Neuronal stem cell (in vitro differentiated cells): ENCODE data around the gene AMFR.

ENCODE experiments used
- DNase-seq: peaks from one replicate; pipeline ENCODE4 v3.0.0-alpha.2; 2013; ENCODE audit warnings: low spot score
- H2AFZ ChIP-seq: one replicate; pipeline ENCODE4 v1.6.1; 2013; ENCODE audit warnings: mild to moderate bottlenecking, low read length, inconsistent platforms
- H2AK5ac ChIP-seq: 2 replicates; pipeline ENCODE4 v1.6.1; 2013; ENCODE audit warnings: low read depth, mild to moderate bottlenecking, inconsistent platforms, low read length, moderate library complexity, mixed read lengths
- H2BK120ac ChIP-seq: 2 replicates; pipeline ENCODE4 v1.6.1; 2013; ENCODE audit warnings: low read depth, mild to moderate bottlenecking, inconsistent platforms, low read length, moderate library complexity, mixed read lengths
- H2BK12ac ChIP-seq: one replicate; pipeline ENCODE4 v1.6.1; 2013; ENCODE audit warnings: low read length, inconsistent platforms
- H2BK15ac ChIP-seq: 2 replicates; pipeline ENCODE4 v1.6.1; 2013; ENCODE audit warnings: mild to moderate bottlenecking, low read length, inconsistent platforms, mixed read lengths
- H2BK5ac ChIP-seq: one replicate; pipeline ENCODE4 v1.6.1; 2013; ENCODE audit warnings: inconsistent platforms, mild to moderate bottlenecking, low read length, moderate library complexity
- H3K14ac ChIP-seq: one replicate; pipeline ENCODE4 v1.6.1; 2013; ENCODE audit warnings: low read length, inconsistent platforms
- H3K18ac ChIP-seq: 2 replicates; pipeline ENCODE4 v1.6.1; 2013; ENCODE audit warnings: low read length, inconsistent platforms
- H3K23ac ChIP-seq: 2 replicates; pipeline ENCODE4 v1.6.1; 2013; ENCODE audit warnings: low read depth, mild to moderate bottlenecking, mixed read lengths, low read length, inconsistent platforms; ENCODE audit not compliant: poor library complexity
- H3K27ac ChIP-seq: replicated peaks from 3 replicates; pipeline ENCODE4 v1.5.1; 2013; ENCODE audit warnings: low read length, inconsistent platforms
- H3K27me3 ChIP-seq, 3 experiments: 2 replicates each; pipeline ENCODE4 v1.6.1; 2013; ENCODE audit warnings: low read length in 3 of 3, mild to moderate bottlenecking in 2 of 3, inconsistent platforms in 1 of 3, low read depth in 1 of 3, mixed read lengths in 1 of 3, moderate library complexity in 1 of 3; ENCODE audit not compliant: control insufficient read depth in 3 of 3, insufficient read depth in 3 of 3
- H3K36me3 ChIP-seq, 2 donors: replicated peaks in 1 of 2; 2 replicates each; pipeline ENCODE4 v1.6.1; 2013; ENCODE audit warnings: low read length in 2 of 2; ENCODE audit not compliant: control insufficient read depth in 2 of 2, insufficient read depth in 2 of 2
- H3K4ac ChIP-seq: 2 replicates; pipeline ENCODE4 v1.6.1; 2013; ENCODE audit warnings: inconsistent platforms, mild to moderate bottlenecking, low read length, moderate library complexity
- H3K4me1 ChIP-seq, 2 donors: 1 replicate in 1 of 2; 2 replicates in 1 of 2; pipeline ENCODE4 v1.6.1; 2013; ENCODE audit warnings: low read length in 2 of 2, low read depth in 1 of 2; ENCODE audit not compliant: control insufficient read depth in 2 of 2, insufficient read depth in 1 of 2
- H3K4me2 ChIP-seq: one replicate; pipeline ENCODE4 v1.6.1; 2013; ENCODE audit warnings: mild to moderate bottlenecking, low read length, inconsistent platforms; ENCODE audit not compliant: insufficient read depth, poor library complexity, severe bottlenecking
- H3K4me3 ChIP-seq, 2 donors: 2 replicates each; pipeline ENCODE4 v1.5.1; 2013; ENCODE audit warnings: low read length in 2 of 2, mild to moderate bottlenecking in 2 of 2, inconsistent platforms in 1 of 2, moderate library complexity in 1 of 2
- H3K79me1 ChIP-seq: one replicate; pipeline ENCODE4 v1.6.1; 2013; ENCODE audit warnings: low read depth, mild to moderate bottlenecking, inconsistent platforms, low read length, moderate library complexity
- H3K9ac ChIP-seq: one replicate; pipeline ENCODE4 v1.6.1; 2013; ENCODE audit warnings: mild to moderate bottlenecking, low read depth, low read length, inconsistent platforms; ENCODE audit not compliant: poor library complexity
- H3K9me3 ChIP-seq, 2 donors: replicated peaks in 1 of 2; 2 replicates each; pipeline versions ENCODE3 to v1.6.1; 2013; ENCODE audit warnings: low read length in 2 of 2, mild to moderate bottlenecking in 2 of 2, inconsistent platforms in 1 of 2, low read depth in 1 of 2, mixed read lengths in 1 of 2, moderate library complexity in 1 of 2; ENCODE audit not compliant: control insufficient read depth in 2 of 2, insufficient read depth in 1 of 2
- H4K8ac ChIP-seq: one replicate; pipeline ENCODE4 v1.6.1; 2013; ENCODE audit warnings: low read depth, mild to moderate bottlenecking, inconsistent platforms, low read length, moderate library complexity
- H4K91ac ChIP-seq: one replicate; pipeline ENCODE4 v1.6.1; 2013; ENCODE audit warnings: low read length, low read depth, mild to moderate bottlenecking, inconsistent platforms; ENCODE audit not compliant: poor library complexity
- WGBS, 2 donors: extraction: QIAGEN DNeasy Blood & Tissue Kit; methylation state at CpG; one replicate each; pipeline ENCODE4 v1.1.7; 2013; ENCODE audit warnings: missing lambda C conversion rate in 2 of 2, mixed read lengths in 1 of 2; ENCODE audit not compliant: insufficient read length in 2 of 2, insufficient replicate concordance in 1 of 2; ENCODE audit errors: extremely low coverage in 2 of 2; 5-methylcytosine and 5-hydroxymethylcytosine counted together

The AMFR gene

DNA sequence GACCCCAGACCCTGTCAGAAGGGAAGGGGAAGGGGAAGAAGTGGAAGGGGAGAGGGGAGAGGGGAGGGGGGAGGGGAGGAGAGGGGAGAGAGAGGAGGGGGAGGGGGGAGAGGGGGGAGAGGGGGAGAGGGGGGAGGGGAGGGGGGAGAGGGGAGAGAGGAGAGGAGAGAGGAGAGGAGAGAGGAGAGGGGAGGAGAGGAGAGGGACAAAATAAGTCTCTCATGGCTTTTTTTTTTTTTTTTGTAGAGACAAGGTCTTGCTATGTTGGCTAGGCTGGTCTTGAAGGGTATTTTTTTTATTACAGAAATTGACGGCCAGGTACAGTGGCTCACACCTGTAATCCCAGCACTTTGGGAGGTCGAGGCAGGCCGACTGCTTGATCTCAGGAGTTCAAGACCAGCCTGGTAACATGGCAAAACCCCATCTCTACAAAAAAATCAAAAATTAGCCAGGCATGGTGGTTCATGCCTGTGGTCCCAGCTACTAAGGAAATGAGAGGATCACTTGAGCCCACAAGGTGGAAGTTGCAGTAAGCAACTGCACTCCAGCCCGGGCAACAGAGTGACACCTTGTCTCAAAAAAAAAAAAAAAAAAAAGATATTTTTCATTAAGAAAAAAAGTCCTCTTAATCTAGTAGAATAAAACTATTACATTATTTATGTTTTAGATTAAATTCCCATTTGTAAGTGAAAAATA is 19.2 kb downstream of the AMFR start:
- Histone ChIP-seq H3K36me3 (peaks cover 26 to 81% of the 10 kb centered on the region in 2 donors), H3K27ac (no peak overlapping the region), H3K9me3 (no peaks in the 10 kb centered on the region), H3K4me2 (no peak overlapping the region), H2BK12ac (no peak overlapping the region), H3K9ac (no peak overlapping the region), H2AK5ac (no peak overlapping the region), H3K14ac (no peak overlapping the region), H2BK120ac (no peak overlapping the region), H4K8ac (no peak overlapping the region), H3K4me1 (no peaks in the 10 kb centered on the region), H3K4me3 (no peak overlapping the region), H4K91ac (no peak overlapping the region), H3K18ac (no peak overlapping the region), H2BK15ac (no peak overlapping the region), H3K79me1 (no peaks in the 10 kb centered on the region), H3K27me3 (no peaks in the 10 kb centered on the region), H2AFZ (no peak overlapping the region), H2BK5ac (no peak overlapping the region), H3K23ac (no peak overlapping the region), H3K4ac (no peak overlapping the region)
- WGBS, 2 donors, result no CpG with 5 or more reads among the region's 4 CpGs
- no peak for DNase-seq

GRCh38 chr16:56401482-56401881 is 23.9 kb downstream of the AMFR start:
- H4K8ac ChIP-seq, result no peak overlapping the region
- no peak overlapping the region for H4K91ac ChIP-seq
- no peak overlapping the region for H2BK5ac ChIP-seq
- no peak overlapping the region for H3K14ac ChIP-seq
- no peak overlapping the region for H3K9ac ChIP-seq
- H3K79me1 ChIP-seq, result no peaks in the 10 kb centered on the region
- peaks cover 0 to 9% of the 10 kb centered on the region in 2 donors for H3K4me1 ChIP-seq
- no peaks in the 10 kb centered on the region for H3K9me3 ChIP-seq
- H3K4me2 ChIP-seq, result no peak overlapping the region
- H3K23ac ChIP-seq, result no peak overlapping the region
- H2AK5ac ChIP-seq, result no peak overlapping the region
- no peak overlapping the region for H2BK15ac ChIP-seq
- no peak for DNase-seq
- no peaks in the 10 kb centered on the region for H3K27me3 ChIP-seq
- H3K4me3 ChIP-seq, result peak overlapping the region in 1 of 2 donors; percentile 34
- H2AFZ ChIP-seq, result no peak overlapping the region
- H3K36me3 ChIP-seq, result peaks cover 18 to 67% of the 10 kb centered on the region in 2 donors
- H3K18ac ChIP-seq, result no peak overlapping the region
- no peak overlapping the region for H3K4ac ChIP-seq
- H3K27ac ChIP-seq, result no peak overlapping the region
- no peak overlapping the region for H2BK12ac ChIP-seq
- no peak overlapping the region for H2BK120ac ChIP-seq
- WGBS, 2 donors, result no CpG with 5 or more reads among the region's 5 CpGs

GRCh38 chr16:56400458-56400857 is 24.9 kb downstream of the AMFR start:
- H2BK12ac ChIP-seq, result no peak overlapping the region
- no peak overlapping the region for H2BK120ac ChIP-seq
- H3K4ac ChIP-seq, result no peak overlapping the region
- no peak overlapping the region for H3K27ac ChIP-seq
- no peak overlapping the region for H3K4me2 ChIP-seq
- WGBS, 2 donors, result no CpG with 5 or more reads among the region's 5 CpGs
- no peak overlapping the region for H3K23ac ChIP-seq
- no peak overlapping the region for H2BK15ac ChIP-seq
- no peak overlapping the region for H4K8ac ChIP-seq
- no peaks in the 10 kb centered on the region for H3K27me3 ChIP-seq
- H3K9me3 ChIP-seq, result no peaks in the 10 kb centered on the region
- no peak overlapping the region for H3K9ac ChIP-seq
- H2AK5ac ChIP-seq, result no peak overlapping the region
- peaks cover 0 to 9% of the 10 kb centered on the region in 2 donors for H3K4me1 ChIP-seq
- H4K91ac ChIP-seq, result no peak overlapping the region
- H3K36me3 ChIP-seq, result peaks cover 18 to 64% of the 10 kb centered on the region in 2 donors
- no peak overlapping the region for H3K18ac ChIP-seq
- H3K79me1 ChIP-seq, result no peaks in the 10 kb centered on the region
- no peak overlapping the region for H3K14ac ChIP-seq
- no peak overlapping the region for H3K4me3 ChIP-seq
- no peak overlapping the region for H2AFZ ChIP-seq
- H2BK5ac ChIP-seq, result no peak overlapping the region
- DNase-seq, result no peak

- no CpG with 5 or more reads among the region's 2 CpGs for WGBS, 2 donors
These were observed 25.9 kb downstream of the AMFR start for GRCh38 chr16:56399486-56399885.

More at GRCh38 chr16:56399486-56399885, 25.9 kb downstream of the AMFR start:
- Histone ChIP-seq H3K79me1 (no peaks in the 10 kb centered on the region), H2BK12ac (no peak overlapping the region), H3K27ac (no peak overlapping the region), H3K14ac (no peak overlapping the region), H2BK15ac (no peak overlapping the region), H2BK120ac (no peak overlapping the region), H4K8ac (no peak overlapping the region), H2AFZ (no peak overlapping the region), H3K27me3 (no peaks in the 10 kb centered on the region), H3K4me1 (peaks cover 0 to 9% of the 10 kb centered on the region in 2 donors), H3K4me3 (no peak overlapping the region), H3K4me2 (no peak overlapping the region), H3K23ac (no peak overlapping the region), H3K4ac (no peak overlapping the region), H2BK5ac (no peak overlapping the region), H3K18ac (no peak overlapping the region), H4K91ac (no peak overlapping the region), H3K36me3 (peaks cover 12 to 54% of the 10 kb centered on the region in 2 donors), H3K9ac (no peak overlapping the region), H3K9me3 (no peaks in the 10 kb centered on the region), H2AK5ac (no peak overlapping the region)
- no peak for DNase-seq
